ENCODE measurements around the gene KDM4B. TPM values are rescaled to one million over a fixed set of nuclear protein-coding genes. Genes with fewer than 3 reads are reported as not detected.

KDM4B gene
- polyA plus RNA-seq, 1 of the 3 experiments (the other 2 are of a cell fraction): 12.2 TPM

- no peak overlapping the region for H3K27ac ChIP-seq (ENCODE audit: low read depth in 2 of 2, low read length in 1 of 2)
- TF ChIP-seq GABPA (IDR thresholded peaks at IDR 0.05; ENCODE audit: low read depth) (no peak), MXI1 (IDR thresholded peaks at IDR 0.05; ENCODE audit: low read depth, low read length) (no peak), USF1 (IDR thresholded peaks at IDR 0.05; ENCODE audit: borderline replicate concordance, low read depth) (no peak)
- H3K27me3 ChIP-seq (ENCODE audit: insufficient read depth): no peaks in the 10 kb centered on the region
- H3K4me2 ChIP-seq: no peak overlapping the region
- peaks cover 78% of the 10 kb centered on the region for H4K20me1 ChIP-seq (ENCODE audit: insufficient read depth)
- H3K4me1 ChIP-seq (ENCODE audit: control insufficient read depth in 1 of 2, insufficient read depth in 2 of 2, low read depth in 1 of 2, low read length in 1 of 2): peaks cover 7 to 19% of the 10 kb centered on the region in 2 experiments; a peak in 1 of 4 replicates
- H3K9me2 ChIP-seq: no peaks in the 10 kb centered on the region
- no peaks in the 10 kb centered on the region for H3K9me3 ChIP-seq
- CTCF ChIA-PET: no interaction called here
- H2AFZ ChIP-seq (ENCODE audit: low read depth): no peak overlapping the region
- DNase-seq: peak; percentile 8
- H3K79me2 ChIP-seq (ENCODE audit: insufficient read depth): peaks cover 98% of the 10 kb centered on the region
- WGBS (ENCODE audit: low lambda C conversion rate): 96% methylated on average over 9 of the region's 9 CpGs
- peaks cover 5% of the 10 kb centered on the region for H3F3A ChIP-seq (replicated peaks; ENCODE audit: insufficient read depth)
- POLR2A ChIA-PET: no interaction called here
- no peak overlapping the region for H3K9ac ChIP-seq
- no peak overlapping the region for H3K4me3 ChIP-seq (ENCODE audit: low read depth in 2 of 2, low read length in 1 of 2)
- H3K36me3 ChIP-seq (replicated peaks in 1 of 2; ENCODE audit: control insufficient read depth in 1 of 2, insufficient read depth in 2 of 2, low read length in 1 of 2): no peaks in the 10 kb centered on the region
Measured at GRCh38 chr19:4991538-4991937, 22.6 kb downstream of the KDM4B start.

GRCh38 chr19:4991996-4992698 lies 23.2 kb downstream of the KDM4B start:
- Histone ChIP-seq H3K36me3 (replicated peaks in 1 of 2; ENCODE audit: control insufficient read depth in 1 of 2, insufficient read depth in 2 of 2, low read length in 1 of 2) (no peaks in the 10 kb centered on the region), H3K4me1 (ENCODE audit: control insufficient read depth in 1 of 2, insufficient read depth in 2 of 2, low read depth in 1 of 2, low read length in 1 of 2) (peaks cover 7 to 16% of the 10 kb centered on the region in 2 experiments; a peak in 1 of 4 replicates), H3K79me2 (ENCODE audit: insufficient read depth) (peaks cover 99% of the 10 kb centered on the region), H3K27me3 (ENCODE audit: insufficient read depth) (no peaks in the 10 kb centered on the region), H2AFZ (ENCODE audit: low read depth) (no peak overlapping the region), H3K9me3 (no peaks in the 10 kb centered on the region), H4K20me1 (ENCODE audit: insufficient read depth) (peaks cover 75% of the 10 kb centered on the region), H3K27ac (ENCODE audit: low read depth in 2 of 2, low read length in 1 of 2) (no peak overlapping the region), H3K4me3 (ENCODE audit: low read depth in 2 of 2, low read length in 1 of 2) (no peak overlapping the region), H3K9ac (no peak overlapping the region), H3K9me2 (no peaks in the 10 kb centered on the region), H3K4me2 (no peak overlapping the region), H3F3A (replicated peaks; ENCODE audit: insufficient read depth) (peaks cover 5% of the 10 kb centered on the region)
- TF ChIP-seq USF1 (IDR thresholded peaks at IDR 0.05; ENCODE audit: borderline replicate concordance, low read depth): no peak
- TF ChIP-seq SIN3A (IDR thresholded peaks at IDR 0.05; ENCODE audit: borderline replicate concordance, low read depth, low read length): no peak
- no peak for TF ChIP-seq FOXM1 (IDR thresholded peaks at IDR 0.05; ENCODE audit: low read depth)
- TF ChIP-seq GABPA (IDR thresholded peaks at IDR 0.05; ENCODE audit: low read depth): no peak
- TF ChIP-seq IRF3 (IDR thresholded peaks at IDR 0.05; ENCODE audit: low read depth, low read length): no peak
- TF ChIP-seq TEAD4 (IDR thresholded peaks at IDR 0.05; ENCODE audit: borderline replicate concordance, insufficient read depth): no peak
- no peak for TF ChIP-seq RXRA (IDR thresholded peaks at IDR 0.05; ENCODE audit: borderline replicate concordance, low read depth)
- no peak for TF ChIP-seq JUND (IDR thresholded peaks at IDR 0.05)
- TF ChIP-seq RFX5 (IDR thresholded peaks at IDR 0.05; ENCODE audit: low read length): no peak
- no peak for TF ChIP-seq ELF1 (IDR thresholded peaks at IDR 0.05)
- no peak for TF ChIP-seq PBX3 (IDR thresholded peaks at IDR 0.05)
- POLR2A ChIA-PET: no interaction called here
- 92% methylated on average over 13 of the region's 13 CpGs for WGBS (ENCODE audit: low lambda C conversion rate)
- CTCF ChIA-PET: no interaction called here
- peak; percentile 5 for DNase-seq
